ENCODE results near the gene TRAPPC10. TPM values are rescaled to one million over a fixed set of nuclear protein-coding genes. Genes with fewer than 3 reads are reported as not detected.

TRAPPC10 gene
- total and polyA plus RNA-seq, 2 of the 8 experiments (the other 6 are each of a cell fraction or from before 2014, with no cell fraction given): 18.5 to 29.8 TPM

GRCh38 chr21:44028287-44028659 lies 16.2 kb downstream of the TRAPPC10 start:
- H3K27ac ChIP-seq (ENCODE audit: low read depth, low read length): no peak overlapping the region
- no peaks in the 10 kb centered on the region; the same call in 1 of the 2 replicates for H3K23me2 ChIP-seq (ENCODE audit: low read depth, low read length)
- H4K91ac ChIP-seq (replicated peaks; ENCODE audit: insufficient read length, low read length): no peak overlapping the region
- H3K56ac ChIP-seq (replicated peaks; ENCODE audit: insufficient read length, low read depth, low read length): no peak overlapping the region
- DNase-seq (ENCODE audit: low read depth in 1 of 2, low spot score in 2 of 2) (no peak), FAIRE-seq (no peak)
- no peak overlapping the region for H3K18ac ChIP-seq (ENCODE audit: extremely low read depth, low read length)
- ChIA-PET CTCF (ENCODE audit: partially characterized antibody) (interaction anchor here (0.9 to 2.2 kb wide), 3 partner anchors 9 to 13 kb away, joined by 3 to 8 read pairs (median 3); no protein-coding TSS in a partner anchor), POLR2A (ENCODE audit: partially characterized antibody) (interaction anchor here (0.8 kb wide), 1 partner anchor 15 kb away, joined by 3 read pairs; no protein-coding TSS in a partner anchor)
- TF ChIP-seq RXRA (IDR thresholded peaks at IDR 0.05; ENCODE audit: insufficient read depth, low read depth, low read length): no peak
- TF ChIP-seq JUN (IDR thresholded peaks at IDR 0.05; ENCODE audit: low read depth, low read length): no peak
- TF ChIP-seq SRF (IDR thresholded peaks at IDR 0.05; ENCODE audit: low read depth, low read length): no peak
- no peak for TF ChIP-seq HDAC6 (IDR thresholded peaks at IDR 0.05; ENCODE audit: low read depth, low read length)
- no peak for TF ChIP-seq CBX5 (IDR thresholded peaks at IDR 0.05; ENCODE audit: low read depth, low read length)
- H3K4ac ChIP-seq (replicated peaks; ENCODE audit: insufficient read length, low read depth, low read length): no peak overlapping the region
- H3K4me1 ChIP-seq (replicated peaks in 1 of 4; ENCODE audit: control insufficient read depth in 3 of 4, insufficient read depth in 4 of 4, low read length in 3 of 4): peaks cover 3 to 15% (median 10%) of the 10 kb centered on the region in 4 experiments
- no peak overlapping the region for H2BK12ac ChIP-seq (ENCODE audit: low read depth, low read length)
- no peak overlapping the region for H3K23ac ChIP-seq (ENCODE audit: insufficient read length)
- H2AFZ ChIP-seq (ENCODE audit: low read length): no peak overlapping the region
- H3K79me2 ChIP-seq (ENCODE audit: control insufficient read depth in 1 of 2, insufficient read depth in 2 of 2, low read length in 2 of 2): peaks cover 32 to 85% of the 10 kb centered on the region in 2 experiments
- H3K4me3 ChIP-seq (ENCODE audit: extremely low read depth in 1 of 4, insufficient read depth in 2 of 4, low read depth in 3 of 4, low read length in 4 of 4): no peak overlapping the region
- H3K9ac ChIP-seq (replicated peaks in 1 of 4; ENCODE audit: extremely low read depth in 1 of 4, low read depth in 3 of 4, low read length in 3 of 4): no peak overlapping the region
- no peak overlapping the region for H2BK120ac ChIP-seq (replicated peaks; ENCODE audit: low read depth, low read length)
- peaks cover 0 to 5% (median 2%) of the 10 kb centered on the region in 4 experiments; a peak in 4 of 8 replicates for H3K36me3 ChIP-seq (ENCODE audit: control insufficient read depth in 2 of 4, insufficient read depth in 4 of 4, low read length in 3 of 4)
- peaks cover 18 to 22% of the 10 kb centered on the region in 2 experiments for H4K20me1 ChIP-seq (replicated peaks in 1 of 2; ENCODE audit: control insufficient read depth in 1 of 2, insufficient read depth in 2 of 2, low read length in 2 of 2)
- H4K8ac ChIP-seq (ENCODE audit: extremely low read depth, insufficient read depth, low read length): peak overlapping the region; percentile 54; the same call in 1 of the 2 replicates
- no peaks in the 10 kb centered on the region for H3K9me3 ChIP-seq (ENCODE audit: insufficient read depth in 2 of 2, low read depth in 1 of 2, low read length in 1 of 2)
- H3K4me2 ChIP-seq (ENCODE audit: insufficient read depth in 1 of 2, low read depth in 2 of 2, low read length in 2 of 2): no peak overlapping the region
- no peaks in the 10 kb centered on the region for H3K27me3 ChIP-seq (replicated peaks in 1 of 4; ENCODE audit: control insufficient read depth in 3 of 4, extremely low read depth in 1 of 4, insufficient read depth in 3 of 4, low read length in 3 of 4)
- H2BK5ac ChIP-seq (ENCODE audit: low read depth, low read length): no peak overlapping the region
- no peak overlapping the region for H4K5ac ChIP-seq (ENCODE audit: insufficient read length, low read depth, low read length)
- H2BK20ac ChIP-seq (ENCODE audit: low read length): no peak overlapping the region
- H3K79me1 ChIP-seq (ENCODE audit: low read depth, low read length): peaks cover 21% of the 10 kb centered on the region
- H2AK5ac ChIP-seq (ENCODE audit: low read depth, low read length): no peak overlapping the region
- no peak overlapping the region for H2BK15ac ChIP-seq (ENCODE audit: low read length)
- 92% methylated on average over 6 of the region's 6 CpGs; no CpG with 5 or more reads in 1 of the 2 experiments for WGBS, 2 experiments (ENCODE audit: extremely low coverage in 1 of 2, insufficient coverage in 1 of 2, insufficient read length in 1 of 2, insufficient replicate concordance in 2 of 2, low coverage in 1 of 2, low lambda C conversion rate in 2 of 2, missing lambda C conversion rate in 1 of 2)
- H3K14ac ChIP-seq (ENCODE audit: insufficient read length): no peak overlapping the region
